HFF-Myc (cell line): Measurements from ENCODE around the gene PLXNA4.

ENCODE experiments used
- DNase-seq: peaks from one replicate; pipeline ENCODE4 v3.0.0-alpha.2; 2011; ENCODE audit warnings: low read depth; ENCODE audit errors: extremely low read depth
- H3K4me3 ChIP-seq: replicated peaks from 2 replicates; pipeline ENCODE4 v1.5.1; 2011; ENCODE audit warnings: low read depth, mild to moderate bottlenecking, control low read depth, low read length
- TF ChIP-seq, protein P1 (sequence below): IDR thresholded peaks from 2 replicates; pipeline ENCODE4 v1.5.1; 2012; ENCODE audit warnings: mild to moderate bottlenecking, low read depth, low read length, control low read depth; ENCODE audit errors: missing control alignments

The PLXNA4 gene

DNA sequence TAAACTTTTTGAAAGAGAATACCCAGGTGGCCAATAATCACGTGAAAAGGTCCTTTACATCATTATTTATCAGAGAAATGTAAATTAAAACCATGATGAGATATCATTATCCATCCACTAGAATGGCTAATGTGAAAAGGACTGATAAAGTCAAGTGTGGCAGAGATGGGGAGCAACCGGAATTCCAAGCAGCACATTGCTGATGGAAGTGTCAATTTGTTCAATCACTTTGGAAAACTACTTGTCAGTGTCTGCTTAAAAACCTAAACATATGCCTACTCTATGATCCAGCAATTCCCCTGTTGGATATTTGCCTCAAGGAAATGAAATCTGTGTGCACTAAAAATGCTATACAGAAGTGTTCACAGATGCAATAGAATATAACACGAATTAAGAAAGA is 465.6 kb downstream of the PLXNA4 start:
- H3K4me3 ChIP-seq: no peak overlapping the region
- no peak for DNase-seq
- TF ChIP-seq, protein P1, sequence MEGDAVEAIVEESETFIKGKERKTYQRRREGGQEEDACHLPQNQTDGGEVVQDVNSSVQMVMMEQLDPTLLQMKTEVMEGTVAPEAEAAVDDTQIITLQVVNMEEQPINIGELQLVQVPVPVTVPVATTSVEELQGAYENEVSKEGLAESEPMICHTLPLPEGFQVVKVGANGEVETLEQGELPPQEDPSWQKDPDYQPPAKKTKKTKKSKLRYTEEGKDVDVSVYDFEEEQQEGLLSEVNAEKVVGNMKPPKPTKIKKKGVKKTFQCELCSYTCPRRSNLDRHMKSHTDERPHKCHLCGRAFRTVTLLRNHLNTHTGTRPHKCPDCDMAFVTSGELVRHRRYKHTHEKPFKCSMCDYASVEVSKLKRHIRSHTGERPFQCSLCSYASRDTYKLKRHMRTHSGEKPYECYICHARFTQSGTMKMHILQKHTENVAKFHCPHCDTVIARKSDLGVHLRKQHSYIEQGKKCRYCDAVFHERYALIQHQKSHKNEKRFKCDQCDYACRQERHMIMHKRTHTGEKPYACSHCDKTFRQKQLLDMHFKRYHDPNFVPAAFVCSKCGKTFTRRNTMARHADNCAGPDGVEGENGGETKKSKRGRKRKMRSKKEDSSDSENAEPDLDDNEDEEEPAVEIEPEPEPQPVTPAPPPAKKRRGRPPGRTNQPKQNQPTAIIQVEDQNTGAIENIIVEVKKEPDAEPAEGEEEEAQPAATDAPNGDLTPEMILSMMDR: no peak

DNA sequence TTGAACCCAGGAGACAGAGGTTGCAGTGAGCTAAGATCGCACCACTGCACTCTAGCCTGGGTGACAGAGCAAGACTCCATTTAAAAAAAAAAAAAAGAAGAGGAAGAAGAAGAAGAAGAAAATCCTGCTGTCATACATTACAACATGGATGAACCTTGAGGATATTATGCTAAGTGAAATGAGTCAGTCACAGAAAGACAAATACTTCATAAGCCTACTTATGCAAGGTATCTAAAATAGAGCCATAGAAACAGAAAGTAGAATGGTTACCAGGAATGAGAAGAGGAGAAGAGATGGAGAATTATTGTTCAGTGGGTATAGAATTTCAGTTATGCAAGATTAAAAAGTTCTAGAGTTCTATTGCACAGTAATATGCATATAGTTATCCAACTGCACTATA is 466.5 kb downstream of the PLXNA4 start:
- DNase-seq: no peak
- TF ChIP-seq, protein P1: no peak
- H3K4me3 ChIP-seq: no peak overlapping the region

DNA sequence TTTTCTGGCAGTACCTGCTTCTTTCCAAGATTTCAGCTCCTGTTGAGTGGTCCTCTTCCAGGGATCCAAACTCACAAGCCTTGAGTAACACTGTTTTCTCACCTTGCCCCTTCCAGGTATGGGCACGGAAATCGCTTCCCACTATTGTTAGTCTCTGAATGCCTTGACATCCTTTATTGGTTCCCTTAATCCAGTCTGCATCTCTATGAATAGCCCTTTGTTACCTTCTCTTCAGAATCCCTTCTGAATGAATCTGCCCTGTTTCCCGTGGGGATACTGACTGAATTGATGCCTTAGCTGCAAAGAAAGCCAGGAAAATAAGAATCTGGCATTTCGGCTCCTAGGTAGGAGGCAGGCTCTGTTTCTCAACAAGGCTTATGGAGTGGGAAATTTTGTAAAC is 467.7 kb downstream of the PLXNA4 start:
- no peak for DNase-seq
- TF ChIP-seq, protein P1: no peak
- no peak overlapping the region for H3K4me3 ChIP-seq

DNA sequence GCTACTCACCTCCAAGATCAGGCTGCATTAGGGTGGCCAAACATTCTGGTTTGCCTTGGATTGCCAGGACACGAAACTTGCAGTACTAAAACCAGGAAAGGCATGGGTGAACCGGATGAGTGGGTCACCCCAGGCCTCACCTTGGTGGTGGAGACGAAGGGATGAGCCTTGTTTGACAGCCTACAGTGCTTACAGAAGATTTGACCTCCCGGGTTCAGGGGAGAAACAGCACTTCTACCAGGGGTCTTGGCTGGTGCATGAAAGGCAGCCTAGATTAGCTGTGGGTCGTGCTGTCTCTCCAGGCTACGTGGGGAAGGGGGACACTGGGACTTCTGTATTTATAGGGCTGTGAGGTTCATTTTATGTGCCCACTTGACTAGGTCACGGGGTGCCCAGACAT is 469.8 kb downstream of the PLXNA4 start:
- no peak overlapping the region for H3K4me3 ChIP-seq
- no peak for DNase-seq
- TF ChIP-seq, protein P1: no peak

DNA sequence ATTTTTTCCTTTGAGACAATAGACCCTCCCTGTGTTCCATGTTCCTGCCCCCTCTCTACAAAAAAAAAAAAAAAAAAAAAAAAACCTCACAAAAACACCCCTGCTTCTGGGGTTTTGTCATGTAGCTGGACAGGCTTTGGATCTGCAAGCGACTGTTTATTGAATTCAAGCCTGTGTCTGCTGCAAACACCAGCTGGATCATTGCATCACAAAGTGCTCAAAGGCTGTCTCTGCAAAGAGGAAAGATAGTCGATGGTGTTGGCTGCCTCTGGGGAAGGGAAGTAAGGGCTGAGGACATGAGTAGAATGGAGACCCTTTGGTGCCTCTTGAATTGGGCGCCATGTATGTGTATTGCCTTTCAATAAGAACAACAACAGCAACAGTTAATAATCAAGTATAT is 471.2 kb downstream of the PLXNA4 start:
- no peak overlapping the region for H3K4me3 ChIP-seq
- TF ChIP-seq, protein P1: no peak
- no peak for DNase-seq

DNA sequence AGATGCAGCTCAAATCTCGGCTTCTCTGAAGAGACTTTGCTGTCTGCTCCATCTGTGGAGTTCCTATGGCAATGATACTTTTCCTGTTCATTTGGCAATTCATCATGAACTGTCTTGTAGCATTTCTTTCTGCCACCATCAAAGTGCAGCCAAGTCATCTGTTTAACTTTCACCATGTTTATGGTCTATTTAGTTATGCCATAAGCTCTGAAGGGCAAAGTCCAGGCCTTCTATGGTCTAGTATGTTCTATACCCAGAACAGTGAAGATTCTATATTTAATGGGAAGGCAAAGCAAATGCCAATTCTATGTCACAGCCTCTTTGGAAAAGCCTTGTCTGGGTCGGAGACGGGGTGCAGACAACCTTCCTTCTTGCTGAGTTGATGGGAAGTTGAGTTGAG is 472.6 kb downstream of the PLXNA4 start:
- DNase-seq: no peak
- TF ChIP-seq, protein P1: no peak
- H3K4me3 ChIP-seq: no peak overlapping the region

DNA sequence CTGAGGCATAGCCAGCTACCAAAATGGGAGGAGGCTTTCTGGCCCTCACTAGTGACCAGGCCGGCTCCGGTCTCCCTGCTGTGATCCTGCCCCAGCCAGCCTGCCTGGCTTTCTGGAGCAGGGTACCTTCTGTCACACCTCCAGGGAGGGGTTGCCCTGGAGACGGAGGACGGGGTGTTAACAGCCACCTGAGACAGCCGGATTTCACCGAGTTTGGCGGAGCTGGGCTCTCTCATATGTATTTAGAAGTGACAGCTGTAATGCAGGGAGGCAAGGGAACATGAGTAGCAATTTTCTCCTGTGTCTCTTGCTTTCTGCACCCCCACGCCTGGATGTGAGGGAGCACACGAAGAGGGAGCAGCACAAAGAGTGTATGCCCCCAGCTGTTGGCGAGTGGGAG is 473.3 kb downstream of the PLXNA4 start:
- H3K4me3 ChIP-seq: no peak overlapping the region
- no peak for DNase-seq
- TF ChIP-seq, protein P1: no peak
